ENCODE measurements around the gene C2orf92. TPM values are rescaled to one million over a fixed set of nuclear protein-coding genes. Genes with fewer than 3 reads are reported as not detected.

The C2orf92 gene
- polyA plus RNA-seq, 1 donor from 2014 or later, result 10.7 TPM

GRCh38 chr2:97651114-97651513, 18.4 kb upstream of the C2orf92 start:
- Histone ChIP-seq H3K9ac (ENCODE audit: low read length) (no peak overlapping the region), H4K20me1 (ENCODE audit: insufficient read depth) (no peaks in the 10 kb centered on the region), H2AFZ (ENCODE audit: low read depth, low read length) (no peak overlapping the region), H3K4me2 (ENCODE audit: low read length) (no peak overlapping the region), H3K27me3 (ENCODE audit: insufficient read depth, low read depth, low read length) (no peaks in the 10 kb centered on the region), H3K36me3 (ENCODE audit: insufficient read depth, low read length) (no peaks in the 10 kb centered on the region), H3F3A (ENCODE audit: insufficient read depth, low read length, poor library complexity, severe bottlenecking) (no peaks in the 10 kb centered on the region), H3K27ac (ENCODE audit: low read length) (no peak overlapping the region), H3K79me2 (replicated peaks; ENCODE audit: insufficient read depth, low read length) (peaks cover 14% of the 10 kb centered on the region), H3K9me2 (ENCODE audit: insufficient read depth, low read length) (no peaks in the 10 kb centered on the region), H3K4me3 (ENCODE audit: low read length) (no peak overlapping the region), H3K9me3 (ENCODE audit: low read length) (no peaks in the 10 kb centered on the region)
- no peak for TF ChIP-seq EP300 (conservative IDR thresholded peaks at IDR 0.05; ENCODE audit: poor library complexity, severe bottlenecking)

- H3K36me3 ChIP-seq (ENCODE audit: insufficient read depth, low read length), result no peaks in the 10 kb centered on the region
Measured at GRCh38 chr2:97653473-97653872, 16.0 kb upstream of the C2orf92 start.

GRCh38 chr2:97653874-97654273, 15.6 kb upstream of the C2orf92 start:
- Histone ChIP-seq H3K4me3 (ENCODE audit: low read length) (no peak overlapping the region), H3K4me2 (ENCODE audit: low read length) (no peak overlapping the region), H3K27me3 (ENCODE audit: insufficient read depth, low read depth, low read length) (no peaks in the 10 kb centered on the region), H3K36me3 (ENCODE audit: insufficient read depth, low read length) (no peaks in the 10 kb centered on the region), H3F3A (ENCODE audit: insufficient read depth, low read length, poor library complexity, severe bottlenecking) (no peaks in the 10 kb centered on the region), H3K9me3 (ENCODE audit: low read length) (no peaks in the 10 kb centered on the region), H3K9ac (ENCODE audit: low read length) (no peak overlapping the region), H3K9me2 (ENCODE audit: insufficient read depth, low read length) (no peaks in the 10 kb centered on the region), H4K20me1 (ENCODE audit: insufficient read depth) (no peaks in the 10 kb centered on the region), H3K27ac (ENCODE audit: low read length) (no peak overlapping the region), H2AFZ (ENCODE audit: low read depth, low read length) (no peak overlapping the region), H3K79me2 (replicated peaks; ENCODE audit: insufficient read depth, low read length) (no peaks in the 10 kb centered on the region)
- no peak for TF ChIP-seq POLR2AphosphoS5 (IDR thresholded peaks at IDR 0.05)
- no peak for TF ChIP-seq EZH2 (IDR thresholded peaks at IDR 0.05; ENCODE audit: borderline replicate concordance, insufficient read depth, low read length, poor library complexity, severe bottlenecking)
- no peak for TF ChIP-seq EP300 (conservative IDR thresholded peaks at IDR 0.05; ENCODE audit: poor library complexity, severe bottlenecking)
- TF ChIP-seq MXI1 (conservative IDR thresholded peaks at IDR 0.05; ENCODE audit: poor library complexity, severe bottlenecking), result no peak
- TF ChIP-seq, protein P1, sequence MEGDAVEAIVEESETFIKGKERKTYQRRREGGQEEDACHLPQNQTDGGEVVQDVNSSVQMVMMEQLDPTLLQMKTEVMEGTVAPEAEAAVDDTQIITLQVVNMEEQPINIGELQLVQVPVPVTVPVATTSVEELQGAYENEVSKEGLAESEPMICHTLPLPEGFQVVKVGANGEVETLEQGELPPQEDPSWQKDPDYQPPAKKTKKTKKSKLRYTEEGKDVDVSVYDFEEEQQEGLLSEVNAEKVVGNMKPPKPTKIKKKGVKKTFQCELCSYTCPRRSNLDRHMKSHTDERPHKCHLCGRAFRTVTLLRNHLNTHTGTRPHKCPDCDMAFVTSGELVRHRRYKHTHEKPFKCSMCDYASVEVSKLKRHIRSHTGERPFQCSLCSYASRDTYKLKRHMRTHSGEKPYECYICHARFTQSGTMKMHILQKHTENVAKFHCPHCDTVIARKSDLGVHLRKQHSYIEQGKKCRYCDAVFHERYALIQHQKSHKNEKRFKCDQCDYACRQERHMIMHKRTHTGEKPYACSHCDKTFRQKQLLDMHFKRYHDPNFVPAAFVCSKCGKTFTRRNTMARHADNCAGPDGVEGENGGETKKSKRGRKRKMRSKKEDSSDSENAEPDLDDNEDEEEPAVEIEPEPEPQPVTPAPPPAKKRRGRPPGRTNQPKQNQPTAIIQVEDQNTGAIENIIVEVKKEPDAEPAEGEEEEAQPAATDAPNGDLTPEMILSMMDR (IDR thresholded peaks at IDR 0.05; ENCODE audit: poor library complexity, severe bottlenecking), result no peak

More at GRCh38 chr2:97653473-97653872, 16.0 kb upstream of the C2orf92 start:
- Histone ChIP-seq H3F3A (ENCODE audit: insufficient read depth, low read length, poor library complexity, severe bottlenecking) (no peaks in the 10 kb centered on the region), H3K4me3 (ENCODE audit: low read length) (no peak overlapping the region), H3K4me2 (ENCODE audit: low read length) (no peak overlapping the region), H2AFZ (ENCODE audit: low read depth, low read length) (no peak overlapping the region), H3K9ac (ENCODE audit: low read length) (no peak overlapping the region), H3K9me2 (ENCODE audit: insufficient read depth, low read length) (no peaks in the 10 kb centered on the region), H4K20me1 (ENCODE audit: insufficient read depth) (no peaks in the 10 kb centered on the region), H3K79me2 (replicated peaks; ENCODE audit: insufficient read depth, low read length) (no peaks in the 10 kb centered on the region), H3K9me3 (ENCODE audit: low read length) (no peaks in the 10 kb centered on the region), H3K27me3 (ENCODE audit: insufficient read depth, low read depth, low read length) (no peaks in the 10 kb centered on the region), H3K27ac (ENCODE audit: low read length) (no peak overlapping the region)
- TF ChIP-seq MXI1 (conservative IDR thresholded peaks at IDR 0.05; ENCODE audit: poor library complexity, severe bottlenecking) (no peak), RAD21 (conservative IDR thresholded peaks at IDR 0.05) (no peak), EZH2 (IDR thresholded peaks at IDR 0.05; ENCODE audit: borderline replicate concordance, insufficient read depth, low read length, poor library complexity, severe bottlenecking) (no peak), EP300 (conservative IDR thresholded peaks at IDR 0.05; ENCODE audit: poor library complexity, severe bottlenecking) (no peak), SMC3 (conservative IDR thresholded peaks at IDR 0.05; ENCODE audit: poor library complexity) (no peak), TAF1 (IDR thresholded peaks at IDR 0.05; ENCODE audit: low read depth) (no peak), POLR2AphosphoS5 (IDR thresholded peaks at IDR 0.05) (no peak)
- TF ChIP-seq, protein P2, sequence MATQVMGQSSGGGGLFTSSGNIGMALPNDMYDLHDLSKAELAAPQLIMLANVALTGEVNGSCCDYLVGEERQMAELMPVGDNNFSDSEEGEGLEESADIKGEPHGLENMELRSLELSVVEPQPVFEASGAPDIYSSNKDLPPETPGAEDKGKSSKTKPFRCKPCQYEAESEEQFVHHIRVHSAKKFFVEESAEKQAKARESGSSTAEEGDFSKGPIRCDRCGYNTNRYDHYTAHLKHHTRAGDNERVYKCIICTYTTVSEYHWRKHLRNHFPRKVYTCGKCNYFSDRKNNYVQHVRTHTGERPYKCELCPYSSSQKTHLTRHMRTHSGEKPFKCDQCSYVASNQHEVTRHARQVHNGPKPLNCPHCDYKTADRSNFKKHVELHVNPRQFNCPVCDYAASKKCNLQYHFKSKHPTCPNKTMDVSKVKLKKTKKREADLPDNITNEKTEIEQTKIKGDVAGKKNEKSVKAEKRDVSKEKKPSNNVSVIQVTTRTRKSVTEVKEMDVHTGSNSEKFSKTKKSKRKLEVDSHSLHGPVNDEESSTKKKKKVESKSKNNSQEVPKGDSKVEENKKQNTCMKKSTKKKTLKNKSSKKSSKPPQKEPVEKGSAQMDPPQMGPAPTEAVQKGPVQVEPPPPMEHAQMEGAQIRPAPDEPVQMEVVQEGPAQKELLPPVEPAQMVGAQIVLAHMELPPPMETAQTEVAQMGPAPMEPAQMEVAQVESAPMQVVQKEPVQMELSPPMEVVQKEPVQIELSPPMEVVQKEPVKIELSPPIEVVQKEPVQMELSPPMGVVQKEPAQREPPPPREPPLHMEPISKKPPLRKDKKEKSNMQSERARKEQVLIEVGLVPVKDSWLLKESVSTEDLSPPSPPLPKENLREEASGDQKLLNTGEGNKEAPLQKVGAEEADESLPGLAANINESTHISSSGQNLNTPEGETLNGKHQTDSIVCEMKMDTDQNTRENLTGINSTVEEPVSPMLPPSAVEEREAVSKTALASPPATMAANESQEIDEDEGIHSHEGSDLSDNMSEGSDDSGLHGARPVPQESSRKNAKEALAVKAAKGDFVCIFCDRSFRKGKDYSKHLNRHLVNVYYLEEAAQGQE (IDR thresholded peaks at IDR 0.05; ENCODE audit: borderline replicate concordance), result no peak
- TF ChIP-seq, protein P1 (IDR thresholded peaks at IDR 0.05; ENCODE audit: poor library complexity, severe bottlenecking), result no peak
